ENCODE results near the gene ATP11A. TPM values are rescaled to one million over a fixed set of nuclear protein-coding genes. Genes with fewer than 3 reads are reported as not detected.
A peak's percentile ranks its signal among the peaks of the same experiment; 100 is the strongest.

ATP11A gene
- total and polyA plus RNA-seq, 2 experiments from 2014 or later: 12.3 to 52.6 TPM

GRCh38 chr13:112767506-112768471, 78.0 kb downstream of the ATP11A start:
- ATAC-seq (no peak; the same call in 2 of the 3 replicates), DNase-seq (ENCODE audit: low spot score) (no peak)
- no peaks in the 10 kb centered on the region for H3K9me3 Mint-ChIP-seq
- no peak overlapping the region for H3K4me2 ChIP-seq
- H3K79me2 ChIP-seq (replicated peaks; ENCODE audit: insufficient read depth): peaks cover 64% of the 10 kb centered on the region
- no peaks in the 10 kb centered on the region for H3F3A ChIP-seq (replicated peaks; ENCODE audit: low read depth)
- no peak overlapping the region for H3K4me3 Mint-ChIP-seq
- TF ChIP-seq ZNF114 (CRISPR knock-in tag; IDR thresholded peaks at IDR 0.05): no peak
- peaks cover 11% of the 10 kb centered on the region for H3K27me3 Mint-ChIP-seq (ENCODE audit: insufficient read depth, low read depth, poor library complexity)
- H3K9me2 ChIP-seq (ENCODE audit: insufficient read depth): no peaks in the 10 kb centered on the region
- no peak overlapping the region; the same call in 1 of the 2 replicates for H3K27ac Mint-ChIP-seq
- H3K4me1 Mint-ChIP-seq: peaks cover 58% of the 10 kb centered on the region
- H3K4me1 ChIP-seq (ENCODE audit: insufficient read depth): peaks cover 30% of the 10 kb centered on the region; the same call in 1 of the 2 replicates
- no peak overlapping the region for H3K4me3 ChIP-seq
- peaks cover 17% of the 10 kb centered on the region for H4K20me1 ChIP-seq (replicated peaks; ENCODE audit: insufficient read depth)
- no peak overlapping the region for H3K27ac ChIP-seq (ENCODE audit: low read depth)
- no peaks in the 10 kb centered on the region for H3K27me3 ChIP-seq (ENCODE audit: insufficient read depth)
- H3K36me3 Mint-ChIP-seq (ENCODE audit: low read depth): no peaks in the 10 kb centered on the region; the same call in 2 of the 3 replicates
- H3K36me3 ChIP-seq (ENCODE audit: insufficient read depth): no peaks in the 10 kb centered on the region
- H2AFZ ChIP-seq: no peak overlapping the region

GRCh38 chr13:112768795-112769481, 79.1 kb downstream of the ATP11A start:
- H3K27ac ChIP-seq (ENCODE audit: low read depth): no peak overlapping the region
- peaks cover 30% of the 10 kb centered on the region; the same call in 1 of the 2 replicates for H3K4me1 ChIP-seq (ENCODE audit: insufficient read depth)
- Mint-ChIP-seq H3K9me3 (no peaks in the 10 kb centered on the region), H3K36me3 (ENCODE audit: low read depth) (no peaks in the 10 kb centered on the region; the same call in 2 of the 3 replicates), H3K27ac (peak overlapping the region; percentile 46), H3K4me3 (no peak overlapping the region; the same call in 2 of the 3 replicates), H3K4me1 (peaks cover 58% of the 10 kb centered on the region), H3K27me3 (ENCODE audit: insufficient read depth, low read depth, poor library complexity) (peaks cover 9% of the 10 kb centered on the region)
- no peaks in the 10 kb centered on the region for H3K36me3 ChIP-seq (ENCODE audit: insufficient read depth)
- no peak for TF ChIP-seq EZH2 (IDR thresholded peaks at IDR 0.05; ENCODE audit: low read depth, unreplicated experiment)
- TF ChIP-seq POLR2AphosphoS5 (IDR thresholded peaks at IDR 0.05; ENCODE audit: low read depth): 0 out of 2 replicates have a peak, but pooled peaks have one; percentile 6
- ATAC-seq: peak; percentile 11; the same call in 2 of the 3 replicates
- H4K20me1 ChIP-seq (replicated peaks; ENCODE audit: insufficient read depth): peaks cover 17% of the 10 kb centered on the region
- H3K9me2 ChIP-seq (ENCODE audit: insufficient read depth): no peaks in the 10 kb centered on the region
- peaks cover 67% of the 10 kb centered on the region for H3K79me2 ChIP-seq (replicated peaks; ENCODE audit: insufficient read depth)
- no peak overlapping the region for H3K4me2 ChIP-seq
- no peaks in the 10 kb centered on the region for H3K27me3 ChIP-seq (ENCODE audit: insufficient read depth)
- no peak for DNase-seq (ENCODE audit: low spot score)
- no peak overlapping the region for H2AFZ ChIP-seq
- H3F3A ChIP-seq (replicated peaks; ENCODE audit: low read depth): no peaks in the 10 kb centered on the region
- H3K4me3 ChIP-seq: no peak overlapping the region

GRCh38 chr13:112769615-112770014, 79.8 kb downstream of the ATP11A start:
- Mint-ChIP-seq H3K27me3 (ENCODE audit: insufficient read depth, low read depth, poor library complexity) (peaks cover 9% of the 10 kb centered on the region), H3K36me3 (ENCODE audit: low read depth) (no peaks in the 10 kb centered on the region; the same call in 2 of the 3 replicates), H3K9me3 (no peaks in the 10 kb centered on the region), H3K4me3 (no peak overlapping the region; the same call in 2 of the 3 replicates), H3K27ac (no peak overlapping the region), H3K4me1 (peaks cover 62% of the 10 kb centered on the region)
- H3K4me2 ChIP-seq: no peak overlapping the region
- H3K27me3 ChIP-seq (ENCODE audit: insufficient read depth): no peaks in the 10 kb centered on the region
- no peak overlapping the region for H2AFZ ChIP-seq
- H3K79me2 ChIP-seq (replicated peaks; ENCODE audit: insufficient read depth): peaks cover 66% of the 10 kb centered on the region
- no peak overlapping the region for H3K4me3 ChIP-seq
- TF ChIP-seq NANOG (IDR thresholded peaks at IDR 0.05; ENCODE audit: borderline replicate concordance): no peak
- 0 out of 2 replicates have a peak, but pooled peaks have one; percentile 4 for TF ChIP-seq POLR2AphosphoS5 (IDR thresholded peaks at IDR 0.05; ENCODE audit: low read depth)
- H3K36me3 ChIP-seq (ENCODE audit: insufficient read depth): no peaks in the 10 kb centered on the region
- DNase-seq (ENCODE audit: low spot score) (no peak), ATAC-seq (no peak)
- H3F3A ChIP-seq (replicated peaks; ENCODE audit: low read depth): no peaks in the 10 kb centered on the region
- peaks cover 22% of the 10 kb centered on the region; the same call in 1 of the 2 replicates for H4K20me1 ChIP-seq (replicated peaks; ENCODE audit: insufficient read depth)
- H3K9me2 ChIP-seq (ENCODE audit: insufficient read depth): no peaks in the 10 kb centered on the region
- H3K4me1 ChIP-seq (ENCODE audit: insufficient read depth): peaks cover 30% of the 10 kb centered on the region; the same call in 1 of the 2 replicates
- no peak overlapping the region for H3K27ac ChIP-seq (ENCODE audit: low read depth)

Measured in GM23338 (cell line).